GM13977 (cell line): Measurements from ENCODE around the gene ZNF546.

ENCODE experiments used
- DNase-seq: peaks from one replicate; pipeline ENCODE4 v3.0.0; 2012; ENCODE audit warnings: low spot score
- in situ Hi-C: fragments of 300-500 bp; cut with MboI; formaldehyde crosslinking; loops from one replicate; pipeline ENCODE4 v1.12.0; 2022; ENCODE audit warnings: low sequenced_read_pairs, low pct_unique_long_range_greater_than_20kb, mixed read lengths, inconsistent platforms; ENCODE audit not compliant: unreplicated experiment
- TF ChIP-seq, protein P1 (sequence below): IDR thresholded peaks from 2 replicates; pipeline ENCODE4 v1.5.1; 2012; ENCODE audit warnings: mild to moderate bottlenecking, control low read depth; ENCODE audit not compliant: insufficient read depth; ENCODE audit errors: extremely low read depth, missing control alignments

The ZNF546 gene

GRCh38 chr19:39987167-39987566, 9.7 kb upstream of the ZNF546 start:
- no peak for DNase-seq
- in situ Hi-C loops, result no loop called here
- TF ChIP-seq, protein P1, sequence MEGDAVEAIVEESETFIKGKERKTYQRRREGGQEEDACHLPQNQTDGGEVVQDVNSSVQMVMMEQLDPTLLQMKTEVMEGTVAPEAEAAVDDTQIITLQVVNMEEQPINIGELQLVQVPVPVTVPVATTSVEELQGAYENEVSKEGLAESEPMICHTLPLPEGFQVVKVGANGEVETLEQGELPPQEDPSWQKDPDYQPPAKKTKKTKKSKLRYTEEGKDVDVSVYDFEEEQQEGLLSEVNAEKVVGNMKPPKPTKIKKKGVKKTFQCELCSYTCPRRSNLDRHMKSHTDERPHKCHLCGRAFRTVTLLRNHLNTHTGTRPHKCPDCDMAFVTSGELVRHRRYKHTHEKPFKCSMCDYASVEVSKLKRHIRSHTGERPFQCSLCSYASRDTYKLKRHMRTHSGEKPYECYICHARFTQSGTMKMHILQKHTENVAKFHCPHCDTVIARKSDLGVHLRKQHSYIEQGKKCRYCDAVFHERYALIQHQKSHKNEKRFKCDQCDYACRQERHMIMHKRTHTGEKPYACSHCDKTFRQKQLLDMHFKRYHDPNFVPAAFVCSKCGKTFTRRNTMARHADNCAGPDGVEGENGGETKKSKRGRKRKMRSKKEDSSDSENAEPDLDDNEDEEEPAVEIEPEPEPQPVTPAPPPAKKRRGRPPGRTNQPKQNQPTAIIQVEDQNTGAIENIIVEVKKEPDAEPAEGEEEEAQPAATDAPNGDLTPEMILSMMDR, result no peak

DNA sequence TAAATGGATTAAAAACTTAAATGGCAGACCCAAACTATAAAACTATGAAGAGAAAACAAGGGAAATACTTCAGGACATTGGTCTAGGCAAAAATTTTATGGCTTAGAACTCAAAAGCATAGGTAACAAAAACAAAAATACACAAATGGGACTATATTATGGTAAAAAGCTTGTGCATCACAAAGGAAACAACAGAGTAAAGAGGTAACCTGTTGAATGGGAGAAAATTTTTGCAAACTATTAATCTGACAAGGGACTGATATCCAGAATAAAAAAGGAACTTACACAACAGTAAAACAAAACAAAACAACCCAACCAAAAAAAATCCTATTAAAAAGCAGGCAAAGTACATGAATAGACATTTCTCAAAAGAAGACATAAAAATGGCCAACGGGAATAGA, 9.3 kb upstream of the ZNF546 start:
- in situ Hi-C loops, result no loop called here

GRCh38 chr19:39993605-39994004, 3.3 kb upstream of the ZNF546 start:
- TF ChIP-seq, protein P1, result no peak
- DNase-seq, result no peak
- in situ Hi-C loops, result no loop called here

More for the DNA sequence above, 9.3 kb upstream of the ZNF546 start:
- TF ChIP-seq, protein P1, result no peak
- no peak for DNase-seq

DNA sequence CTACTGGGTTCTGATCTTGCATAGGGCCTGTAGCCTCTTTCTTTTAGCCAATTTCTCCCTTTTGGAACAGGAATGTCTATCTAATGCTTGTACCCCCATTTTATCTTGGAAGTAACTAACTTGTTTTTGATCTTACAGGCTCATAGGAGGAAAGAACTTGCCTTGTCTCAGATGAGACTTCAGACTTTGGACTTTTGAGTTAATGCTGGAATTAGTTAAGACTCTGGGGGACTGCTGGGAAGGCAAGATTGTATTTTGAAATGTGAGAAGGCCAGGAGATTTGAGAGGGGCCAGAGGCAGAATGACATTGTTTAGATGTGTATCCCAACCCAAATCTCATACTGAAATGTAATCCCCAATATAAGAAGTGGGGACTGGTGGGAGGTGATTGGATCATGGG, 2.5 kb upstream of the ZNF546 start:
- TF ChIP-seq, protein P1, result no peak
- in situ Hi-C loops, result no loop called here
- no peak for DNase-seq

DNA sequence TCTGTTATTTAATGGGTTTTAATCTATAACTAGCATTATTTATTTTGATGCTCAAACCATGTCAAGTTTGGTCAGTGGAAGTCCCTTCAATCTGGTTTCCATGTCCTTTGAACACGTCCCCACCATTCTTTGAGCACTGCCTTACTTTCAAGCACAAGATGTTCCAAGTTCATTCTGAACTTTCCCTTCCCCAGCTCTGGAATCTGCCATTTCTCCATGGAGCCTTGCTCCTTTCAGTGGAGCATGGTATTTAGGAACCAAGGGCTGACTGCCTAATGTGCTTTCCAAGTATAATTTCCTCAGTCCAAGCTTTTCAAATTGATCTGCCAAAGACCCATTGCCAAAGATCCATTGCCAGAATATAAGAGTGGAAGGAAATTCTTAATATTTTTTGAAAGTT, 1.1 kb upstream of the ZNF546 start:
- in situ Hi-C loops, result no loop called here

GRCh38 chr19:39996218-39996810, 546 bp upstream of the ZNF546 start:
- TF ChIP-seq, protein P1, result no peak
- in situ Hi-C loops, result no loop called here
- DNase-seq, result peak; percentile 39

More for the DNA sequence above, 1.1 kb upstream of the ZNF546 start:
- DNase-seq, result no peak
- TF ChIP-seq, protein P1, result no peak
